ENCODE measurements around the gene TM6SF1.

GRCh38 chr15:83119968-83120581 is 12.6 kb downstream of the TM6SF1 start:
- TF ChIP-seq EZH2 (IDR thresholded peaks at IDR 0.05; ENCODE audit: low read depth, low read length, severe bottlenecking): no peak
- no peak for TF ChIP-seq PHF8 (conservative IDR thresholded peaks at IDR 0.05; ENCODE audit: low read depth, low read length)
- TF ChIP-seq CEBPB (IDR thresholded peaks at IDR 0.05; ENCODE audit: low read depth, low read length): no peak
- TF ChIP-seq GABPA (IDR thresholded peaks at IDR 0.05; ENCODE audit: borderline replicate concordance, insufficient read depth, low read length): no peak
- no peak for TF ChIP-seq BCL11A (IDR thresholded peaks at IDR 0.05; ENCODE audit: low read depth in 2 of 2, low read length in 2 of 2)
- no peak for TF ChIP-seq SUZ12 (IDR thresholded peaks at IDR 0.05; ENCODE audit: low read length)

Measured in H1 (cell line).